Pulmonary artery endothelial cell (primary cell): ENCODE measurements around the gene DCAF12. TPM values are rescaled to one million over a fixed set of nuclear protein-coding genes. Genes with fewer than 3 reads are reported as not detected.
"Not testable (repeated sequence)": the region's sequence is repeated elsewhere in the genome, so short reads cannot be mapped to it uniquely, and the experiment has no call there.

Source experiments
- DNase-seq: peaks from one replicate; pipeline ENCODE4 v3.0.0-alpha.2; 2011; ENCODE audit warnings: low read depth, low spot score
- total RNA-seq: library from RNA; depleted of rRNA; stranded (reverse); fragments of >200 nt; gene quantifications from 2 replicates; pipeline ENCODE4 v1.2.3, GENCODE V29; 2014

DCAF12 gene
- total RNA-seq, 1 donor from 2014 or later = 17.0 TPM

GRCh38 chr9:34069831-34070230, 56.7 kb downstream of the DCAF12 start:
- DNase-seq = no peak

- DNase-seq = no peak
Observed at GRCh38 chr9:34065541-34065940, 61.0 kb downstream of the DCAF12 start.

- DNase-seq = no peak
Observed at GRCh38 chr9:34059954-34060353, 66.5 kb downstream of the DCAF12 start.

DNA sequence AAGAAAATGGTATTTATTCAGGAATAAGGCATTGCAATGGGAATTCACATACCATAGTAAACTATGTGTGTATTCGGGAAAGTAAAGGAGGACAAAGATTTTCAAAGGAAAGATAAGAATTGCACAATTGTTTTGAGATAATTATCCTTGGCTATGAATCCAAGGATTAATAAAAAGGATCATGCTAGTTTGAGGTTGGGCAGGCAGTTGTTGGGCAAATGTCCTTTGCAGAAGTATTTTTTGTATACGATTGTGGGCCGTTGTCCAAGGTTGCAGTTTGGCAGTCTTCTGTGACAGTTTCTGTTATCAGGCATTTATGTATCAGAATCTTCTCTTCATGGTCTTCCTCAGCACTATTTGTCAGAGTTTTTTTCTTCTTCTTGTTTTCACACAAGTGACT, 67.2 kb downstream of the DCAF12 start:
- no peak for DNase-seq

DNA sequence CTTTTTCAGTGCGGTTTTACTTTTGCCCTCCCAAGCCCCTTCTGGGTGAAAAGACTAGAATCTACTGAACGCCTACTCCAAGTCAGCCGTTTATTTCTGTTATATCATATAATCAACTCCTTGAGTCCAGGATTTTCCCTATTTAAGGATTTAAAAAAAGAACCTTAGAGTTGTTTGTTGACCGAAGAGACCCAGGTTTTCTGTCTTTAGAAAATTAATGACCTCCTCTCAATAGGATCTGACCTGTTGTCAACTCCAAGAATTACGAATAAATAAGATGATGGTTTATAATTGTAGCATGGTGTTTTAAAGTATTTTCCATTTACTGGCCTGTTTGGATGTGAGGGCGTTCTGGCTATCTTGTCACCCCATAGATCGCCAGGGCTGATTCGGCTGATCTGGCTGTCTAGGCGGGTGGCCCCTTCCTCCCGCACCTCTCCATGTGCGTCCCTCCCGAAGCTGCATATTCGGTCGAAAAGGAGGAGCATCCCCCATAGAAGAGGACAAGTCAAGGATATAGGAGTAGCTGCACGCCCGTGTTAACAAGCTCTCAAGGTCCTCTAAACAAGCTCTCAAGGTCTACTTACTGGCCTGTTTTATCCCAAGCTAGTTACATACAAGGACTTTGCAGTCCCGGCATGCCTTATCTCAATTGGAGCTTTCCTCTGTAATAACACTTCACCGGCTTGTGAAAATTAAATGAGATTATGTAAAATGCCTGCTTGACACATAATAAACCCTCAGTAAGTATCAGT, 76.7 kb downstream of the DCAF12 start:
- no peak for DNase-seq

DNA sequence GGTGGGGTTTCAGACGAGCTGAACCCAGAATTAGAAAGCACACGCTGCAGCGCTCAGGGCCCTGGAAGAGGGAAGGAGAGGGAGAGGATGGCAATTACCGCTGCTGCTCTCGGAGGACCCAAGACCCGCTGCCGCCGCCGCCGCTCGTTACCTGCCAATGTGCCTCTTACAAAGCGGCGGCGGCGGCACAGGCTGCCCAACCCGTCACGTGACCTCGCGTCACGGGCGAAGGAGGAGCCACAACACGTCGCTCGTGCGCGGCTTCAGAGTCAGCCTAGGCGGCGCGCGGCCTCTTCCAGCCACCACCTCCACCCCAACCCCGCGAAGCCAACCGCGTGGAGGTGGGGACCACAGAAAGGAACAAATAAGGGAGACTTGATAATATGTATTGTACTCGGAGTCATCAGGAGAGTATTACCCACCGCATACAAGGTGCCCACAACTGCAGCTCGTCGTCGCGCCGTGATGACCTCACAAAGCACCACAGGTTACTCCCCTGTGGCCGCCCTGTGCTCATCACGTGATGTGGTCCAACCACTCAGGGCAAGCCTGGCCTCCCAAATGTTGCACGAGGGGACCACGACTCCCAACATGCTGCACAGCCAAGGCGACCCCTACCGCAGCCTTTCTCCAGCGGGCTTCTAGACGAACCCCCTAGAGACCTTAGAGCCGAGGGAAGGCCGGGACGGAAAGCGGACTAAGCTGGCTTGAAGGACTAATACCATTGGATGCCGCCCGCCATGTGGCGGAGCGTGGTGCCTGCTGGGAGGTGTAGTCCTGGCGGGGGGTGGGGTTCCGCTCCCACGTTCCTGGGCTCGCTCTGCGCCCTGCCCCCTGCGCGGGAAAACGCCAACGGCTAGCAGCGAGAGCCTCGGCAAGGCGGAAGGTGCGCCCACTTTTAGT, 77.5 kb downstream of the DCAF12 start, which contains the start of gene UBAP2:
UBAP2 (minus strand) TSS at position 161 of the 903 bp plus-strand sequence. CDS start 31,739 bp downstream, outside the sequence.
- DNase-seq = peak; percentile 92

DNA sequence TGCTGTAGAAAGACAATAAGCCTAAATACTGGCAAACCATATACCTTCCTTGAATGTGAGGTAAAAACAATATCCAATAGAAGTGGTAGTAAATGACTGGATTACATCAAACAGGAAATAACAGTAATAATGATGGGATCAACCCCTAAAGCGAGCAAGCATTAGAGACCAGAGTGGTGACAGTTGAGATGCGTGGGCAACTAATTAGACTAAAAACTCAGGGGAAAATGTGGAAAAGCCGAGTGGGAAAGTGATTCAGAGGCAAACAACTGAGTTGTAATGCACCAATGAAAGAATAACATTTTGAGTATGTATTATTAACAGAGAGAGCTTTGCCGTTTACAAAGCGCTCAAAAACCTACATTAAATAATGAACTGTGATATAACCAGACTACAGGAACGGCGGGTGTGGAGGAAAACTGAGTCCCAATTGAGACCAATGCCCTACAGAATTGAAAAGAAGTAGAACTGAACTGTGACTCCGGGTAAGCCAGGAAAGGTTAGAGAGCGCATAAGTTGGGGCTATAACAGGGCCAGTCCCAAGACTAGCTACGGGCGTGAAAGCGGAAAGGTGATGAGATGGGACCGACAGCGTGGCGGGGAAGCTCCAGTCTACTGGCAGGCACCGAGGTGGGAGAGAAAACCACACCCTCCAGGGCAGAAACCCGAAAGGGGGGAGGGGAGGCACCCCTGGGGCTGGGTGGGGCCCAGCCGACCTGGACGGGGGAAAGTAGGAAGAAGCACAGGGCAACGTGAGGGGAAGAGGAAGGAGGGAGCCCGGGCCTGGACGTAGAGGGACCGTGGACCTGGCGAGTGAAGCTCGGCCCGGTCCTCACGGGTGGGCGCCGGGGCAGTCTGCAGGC, 78.4 kb downstream of the DCAF12 start:
- DNase-seq = no peak

- peak; percentile 10 for DNase-seq
Observed at GRCh38 chr9:34046784-34047379, 79.6 kb downstream of the DCAF12 start.

DNA sequence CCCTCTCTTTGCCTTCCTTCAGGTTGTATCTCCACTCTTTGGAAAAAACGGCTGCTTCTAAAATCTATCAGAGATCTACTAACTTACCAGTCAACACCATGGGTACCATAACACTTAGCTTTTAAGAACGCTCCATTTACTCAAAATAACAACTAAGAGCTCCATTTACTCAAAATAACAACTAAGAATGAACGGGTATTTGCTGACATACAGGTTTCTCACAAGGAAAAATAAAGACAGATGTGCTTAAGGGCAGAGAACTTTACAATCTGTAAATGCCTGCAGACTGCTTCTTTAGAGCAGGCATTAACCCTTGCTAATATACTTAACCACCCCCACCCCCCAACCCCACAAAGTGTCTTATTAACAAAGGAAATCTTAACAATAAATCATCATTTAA, 80.6 kb downstream of the DCAF12 start:
- no peak for DNase-seq

DNA sequence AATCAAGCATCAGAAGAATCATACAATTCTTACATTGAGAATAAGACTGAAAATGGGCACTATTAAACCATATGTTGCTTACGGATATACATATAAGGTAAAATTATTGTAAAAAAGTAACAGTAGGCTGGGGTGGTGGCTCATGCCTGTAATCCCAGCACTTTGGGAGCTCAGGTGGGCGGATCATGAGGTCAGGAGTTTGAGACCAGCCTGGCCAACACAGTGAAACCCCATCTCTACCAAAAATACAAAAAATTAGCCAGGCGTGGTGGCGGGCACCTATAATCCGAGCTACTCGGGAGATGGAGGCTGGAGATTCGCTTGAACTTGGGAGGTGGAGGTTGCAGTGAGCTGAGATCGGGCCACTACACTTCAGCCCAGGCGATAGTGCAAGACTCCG, 84.4 kb downstream of the DCAF12 start:
- DNase-seq = not testable (repeated sequence)

- DNase-seq = not testable (repeated sequence)
Observed at GRCh38 chr9:34038851-34039250, 87.6 kb downstream of the DCAF12 start.

GRCh38 chr9:34037626-34038025, 88.9 kb downstream of the DCAF12 start:
- no peak for DNase-seq

DNA sequence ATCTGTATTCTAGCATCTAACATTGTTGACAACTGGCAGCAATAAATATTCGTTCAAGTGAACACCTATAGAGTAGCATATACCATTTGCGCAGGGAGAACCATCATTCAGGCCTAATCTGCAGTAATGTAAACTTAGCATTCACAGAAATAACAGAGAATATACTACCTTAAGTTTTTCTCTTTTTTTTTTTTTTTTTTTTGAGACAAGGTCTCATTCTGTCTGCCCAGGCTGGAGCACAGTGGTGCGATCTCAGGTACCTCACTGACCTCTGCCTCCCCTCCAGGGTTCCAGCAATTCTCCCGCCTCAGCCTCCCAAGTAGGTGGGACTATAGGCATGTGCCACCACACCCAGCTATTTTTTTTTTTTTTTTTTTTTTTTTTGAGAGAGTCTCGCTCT, 89.9 kb downstream of the DCAF12 start:
- no peak for DNase-seq

Other genes with a start within 250 kb of the DCAF12 start
- gene UBAP2, start 77.8 kb downstream of the DCAF12 start, total RNA-seq = 14.0 and 17.9 TPM in 2 replicates
- 35.3 and 38.0 TPM in 2 replicates for gene UBAP1, start 52.3 kb upstream of the DCAF12 start, total RNA-seq
- gene KIF24, start 202.6 kb upstream of the DCAF12 start, total RNA-seq = 2.5 and 4.4 TPM in 2 replicates
- 27.0 and 36.1 TPM in 2 replicates for gene NUDT2, start 202.9 kb upstream of the DCAF12 start, total RNA-seq